Measurements from ENCODE around the gene MACROD2. TPM values are rescaled to one million over a fixed set of nuclear protein-coding genes. Genes with fewer than 3 reads are reported as not detected.

Gene MACROD2
- total RNA-seq, 1 donor: 1.3 TPM

DNA sequence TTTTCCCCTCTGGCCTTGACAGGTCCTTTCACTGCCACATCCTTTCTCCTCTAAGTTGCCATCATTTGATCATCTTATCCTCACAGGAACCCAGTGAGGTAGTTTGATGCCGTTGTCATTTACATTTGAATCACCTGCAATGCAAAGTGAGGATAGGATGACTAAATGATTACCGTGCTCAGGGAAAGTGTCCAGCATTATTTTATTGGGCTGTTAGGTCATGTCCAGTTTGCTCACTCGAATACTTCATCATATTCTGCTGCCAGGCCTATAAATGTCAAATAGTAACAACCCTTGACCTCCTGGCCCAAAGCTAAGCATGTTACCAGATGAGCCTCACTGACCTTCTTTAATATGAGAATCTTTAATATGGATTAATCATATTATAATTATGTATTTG lies 1410.8 kb downstream of the MACROD2 start:
- no peak overlapping the region for H3K4me3 ChIP-seq (ENCODE audit: low read depth, low read length)
- DNase-seq (ENCODE audit: low read depth): no peak
- TF ChIP-seq, protein P1, sequence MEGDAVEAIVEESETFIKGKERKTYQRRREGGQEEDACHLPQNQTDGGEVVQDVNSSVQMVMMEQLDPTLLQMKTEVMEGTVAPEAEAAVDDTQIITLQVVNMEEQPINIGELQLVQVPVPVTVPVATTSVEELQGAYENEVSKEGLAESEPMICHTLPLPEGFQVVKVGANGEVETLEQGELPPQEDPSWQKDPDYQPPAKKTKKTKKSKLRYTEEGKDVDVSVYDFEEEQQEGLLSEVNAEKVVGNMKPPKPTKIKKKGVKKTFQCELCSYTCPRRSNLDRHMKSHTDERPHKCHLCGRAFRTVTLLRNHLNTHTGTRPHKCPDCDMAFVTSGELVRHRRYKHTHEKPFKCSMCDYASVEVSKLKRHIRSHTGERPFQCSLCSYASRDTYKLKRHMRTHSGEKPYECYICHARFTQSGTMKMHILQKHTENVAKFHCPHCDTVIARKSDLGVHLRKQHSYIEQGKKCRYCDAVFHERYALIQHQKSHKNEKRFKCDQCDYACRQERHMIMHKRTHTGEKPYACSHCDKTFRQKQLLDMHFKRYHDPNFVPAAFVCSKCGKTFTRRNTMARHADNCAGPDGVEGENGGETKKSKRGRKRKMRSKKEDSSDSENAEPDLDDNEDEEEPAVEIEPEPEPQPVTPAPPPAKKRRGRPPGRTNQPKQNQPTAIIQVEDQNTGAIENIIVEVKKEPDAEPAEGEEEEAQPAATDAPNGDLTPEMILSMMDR (IDR thresholded peaks at IDR 0.05; ENCODE audit: insufficient read depth, low read length): no peak

DNA sequence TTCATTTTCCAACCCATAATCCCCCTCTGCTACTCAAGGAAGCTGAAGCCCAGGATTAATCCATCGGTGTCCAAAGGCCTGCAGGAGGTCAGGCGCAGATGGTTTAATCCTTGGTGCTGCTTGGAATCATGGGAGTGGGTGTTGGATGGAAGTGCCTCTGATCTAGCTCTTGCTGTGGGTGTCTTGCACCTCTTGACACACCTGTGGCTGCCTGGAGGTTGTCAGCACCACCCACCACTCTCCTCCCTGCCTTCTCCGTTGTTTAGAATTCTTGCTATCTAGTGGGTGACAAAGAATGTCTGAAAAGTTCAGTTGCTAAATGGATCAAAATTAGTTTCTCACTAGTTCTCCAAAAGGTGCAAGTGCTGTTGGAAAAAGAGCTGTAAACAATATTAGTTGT lies 1416.5 kb downstream of the MACROD2 start:
- no peak overlapping the region for H3K4me3 ChIP-seq (ENCODE audit: low read depth, low read length)
- DNase-seq (ENCODE audit: low read depth): no peak
- TF ChIP-seq, protein P1 (IDR thresholded peaks at IDR 0.05; ENCODE audit: insufficient read depth, low read length): no peak

DNA sequence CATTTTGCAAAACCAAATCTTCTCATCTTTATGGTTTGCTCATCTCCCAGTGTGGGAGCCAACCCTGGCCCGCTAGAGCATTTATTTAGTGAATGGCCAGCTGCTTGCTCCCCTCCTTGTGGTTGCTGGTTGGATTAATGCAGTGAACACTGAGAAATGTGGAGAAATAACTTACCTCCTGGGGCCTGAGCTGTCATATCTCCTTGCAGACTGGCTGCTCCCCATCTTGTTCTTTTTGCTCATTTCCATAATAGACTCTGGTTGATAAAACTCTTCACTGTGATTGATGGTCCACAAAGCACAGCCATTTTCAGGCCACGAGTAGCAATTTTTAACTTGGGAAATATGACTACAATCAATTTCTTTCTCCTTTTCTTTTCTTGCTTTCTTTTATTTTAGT lies 1420.6 kb downstream of the MACROD2 start:
- no peak for DNase-seq (ENCODE audit: low read depth)
- no peak overlapping the region for H3K4me3 ChIP-seq (ENCODE audit: low read depth, low read length)
- TF ChIP-seq, protein P1 (IDR thresholded peaks at IDR 0.05; ENCODE audit: insufficient read depth, low read length): no peak

DNA sequence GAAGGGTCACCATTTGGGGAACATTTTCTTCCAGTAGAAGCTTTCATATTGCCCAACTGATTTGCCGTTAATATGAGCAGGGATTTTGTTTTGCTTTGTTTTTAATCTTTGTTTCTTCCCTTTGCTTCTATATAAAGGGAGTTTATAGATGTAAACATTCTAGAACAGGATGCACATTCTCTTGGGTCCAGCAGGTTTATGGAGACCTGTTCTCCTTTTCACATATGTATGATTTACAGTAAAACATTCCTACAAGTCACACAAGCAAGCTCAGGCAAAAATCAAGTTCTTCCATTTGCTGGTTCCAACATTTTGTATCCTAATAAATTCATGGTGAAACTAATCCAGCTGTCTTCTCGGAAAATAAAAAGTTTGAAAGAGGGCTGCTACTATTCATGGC lies 1424.5 kb downstream of the MACROD2 start:
- H3K4me3 ChIP-seq (ENCODE audit: low read depth, low read length): no peak overlapping the region
- DNase-seq (ENCODE audit: low read depth): no peak
- TF ChIP-seq, protein P1 (IDR thresholded peaks at IDR 0.05; ENCODE audit: insufficient read depth, low read length): no peak

DNA sequence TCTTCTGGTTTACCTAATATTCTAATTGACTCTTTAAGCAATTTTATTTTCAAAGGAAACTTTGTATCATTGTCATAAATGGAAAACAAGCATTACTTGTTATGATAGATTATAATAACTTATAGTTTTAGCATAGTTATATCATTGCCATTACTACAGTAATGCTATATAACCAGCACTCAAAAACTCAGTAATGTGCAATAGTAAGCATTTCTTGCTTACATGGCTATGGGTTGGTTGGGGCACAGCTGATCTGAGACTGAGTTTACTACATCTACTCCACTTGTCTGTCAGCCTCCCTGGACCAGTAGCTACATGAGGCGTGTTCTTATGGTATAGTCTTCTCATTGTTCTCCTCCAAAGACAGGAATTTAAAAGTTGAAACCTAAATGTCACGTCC lies 1427.7 kb downstream of the MACROD2 start:
- DNase-seq (ENCODE audit: low read depth): no peak
- no peak overlapping the region for H3K4me3 ChIP-seq (ENCODE audit: low read depth, low read length)
- TF ChIP-seq, protein P1 (IDR thresholded peaks at IDR 0.05; ENCODE audit: insufficient read depth, low read length): no peak

DNA sequence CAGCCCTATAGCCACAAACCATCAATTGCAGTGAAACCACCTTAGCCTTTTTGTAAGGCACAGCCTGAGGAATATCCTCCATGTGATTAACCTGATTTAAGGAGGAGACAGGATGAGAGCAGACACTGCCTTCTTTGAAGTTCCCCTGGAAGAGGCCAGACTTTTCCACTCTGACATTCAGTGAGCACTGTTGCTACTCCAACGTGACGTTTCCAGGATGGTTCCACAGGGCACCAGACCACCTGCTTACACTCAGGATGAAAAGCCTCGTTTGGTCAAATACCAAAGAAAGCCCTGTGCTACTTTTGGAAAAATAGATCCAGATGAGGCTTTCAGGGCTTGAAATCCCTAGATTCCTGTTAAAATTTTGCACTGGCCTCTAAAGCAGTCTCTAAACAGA lies 1444.2 kb downstream of the MACROD2 start:
- no peak overlapping the region for H3K4me3 ChIP-seq (ENCODE audit: low read depth, low read length)
- TF ChIP-seq, protein P1 (IDR thresholded peaks at IDR 0.05; ENCODE audit: insufficient read depth, low read length): no peak
- DNase-seq (ENCODE audit: low read depth): no peak

DNA sequence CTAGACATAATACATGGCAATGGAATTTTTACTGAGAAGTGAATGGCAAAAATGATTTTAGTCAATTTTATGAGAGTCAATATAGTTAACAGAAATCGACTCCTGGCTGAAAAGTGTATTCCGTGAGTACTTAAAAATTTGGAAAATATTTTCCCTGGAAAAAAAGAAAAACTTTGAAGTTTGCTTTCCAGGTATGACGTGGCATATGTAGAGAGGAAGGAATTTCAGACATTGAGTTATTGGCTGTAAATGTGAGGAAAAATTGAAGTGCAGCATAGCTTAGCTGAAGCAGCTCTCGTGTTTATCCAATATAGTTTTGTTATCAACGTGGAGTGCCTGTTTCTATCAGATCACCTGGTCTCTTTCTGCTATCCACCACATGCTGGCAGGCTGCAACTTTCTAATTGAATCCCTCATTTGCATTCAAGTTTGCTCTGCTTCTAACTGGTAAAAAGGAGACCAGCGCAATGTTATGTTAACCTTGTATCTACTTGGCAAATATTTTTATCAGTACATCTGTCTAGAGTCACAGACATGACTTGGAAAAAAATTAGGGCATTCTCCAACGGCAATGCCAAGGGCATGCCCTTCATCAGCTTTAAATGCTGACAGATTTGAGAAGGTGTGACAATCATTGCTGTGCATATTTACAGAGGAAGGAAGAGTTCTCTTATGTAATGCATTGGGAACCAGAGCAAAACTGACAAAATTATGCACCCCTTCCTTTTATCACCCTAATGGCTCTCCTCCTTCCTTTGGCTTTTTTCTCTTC lies 1444.9 kb downstream of the MACROD2 start:
- TF ChIP-seq, protein P1 (IDR thresholded peaks at IDR 0.05; ENCODE audit: insufficient read depth, low read length): no peak
- no peak for DNase-seq (ENCODE audit: low read depth)

More for the DNA sequence above, 1444.9 kb downstream of the MACROD2 start:
- H3K4me3 ChIP-seq (ENCODE audit: low read depth, low read length): no peak overlapping the region
